Right lobe of liver (tissue), 6 donors: ENCODE data around the gene NAPA. TPM values are rescaled to one million over a fixed set of nuclear protein-coding genes. Genes with fewer than 3 reads are reported as not detected.

ENCODE experiments used
- ATAC-seq, 4 donors: fragments of 200-7000 bp; cut with Tn5 transposase; one replicate each; pipeline ENCODE4 v1.9.1; 2020; ENCODE audit warnings: mild to moderate bottlenecking in 4 of 4, moderate library complexity in 4 of 4
- DNase-seq, 3 donors: peaks; one replicate each; pipeline ENCODE4 v3.0.0-alpha.2; 2020
- H3K27ac ChIP-seq, 3 donors: fragments of 200-600 bp; one replicate each; pipeline ENCODE4 v1.8.0; 2022
- H3K27me3 ChIP-seq, 2 donors: fragments of 200-600 bp; one replicate each; pipeline ENCODE4 v1.8.0; 2022
- H3K36me3 ChIP-seq, 4 donors: fragments of 200-600 bp; sonication (generic) in 1 of 4; one replicate each; pipeline versions ENCODE4 v1.5.1 to v1.8.0; 2017 to 2022; ENCODE audit warnings: control low read depth in 1 of 4
- H3K4me1 ChIP-seq, 4 donors: fragments of 200-600 bp; sonication (generic) in 1 of 4; one replicate each; pipeline versions ENCODE4 v1.5.1 to v1.8.0; 2017 to 2022; ENCODE audit warnings: control low read depth in 1 of 4
- H3K4me3 ChIP-seq, 3 donors: fragments of 200-600 bp; one replicate each; pipeline ENCODE4 v1.8.0; 2022
- H3K9me3 ChIP-seq, 4 donors: fragments of 200-600 bp; sonication (generic) in 1 of 4; one replicate each; pipeline versions ENCODE4 v1.5.1 to v1.8.0; 2017 to 2022; ENCODE audit warnings: control low read depth in 1 of 4
- POLR2A ChIP-seq: fragments of 450-650 bp; IDR thresholded peaks from one replicate; pipeline ENCODE4 v1.6.1; 2017; ENCODE audit warnings: antibody characterized with exemption, mild to moderate bottlenecking
- WGBS: methylation state at CpG from one replicate; pipeline ENCODE4 v1.1.6; 2018; ENCODE audit warnings: low coverage, low lambda C conversion rate; ENCODE audit not compliant: insufficient coverage; ENCODE audit errors: missing lambda C conversion rate; 5-methylcytosine and 5-hydroxymethylcytosine counted together
- intact Hi-C, 2 donors: fragments of 100-400 bp; cut with DNase I; formaldehyde crosslinking; loops; one replicate each; pipeline versions ENCODE4 v1.11.2 to v1.14.1; 2022
- total RNA-seq, 6 experiments: library from RNA; depleted of rRNA in 2 of 6; stranded (reverse); fragments of >200 nt in 2 of 6; fragmentation: NEBNext Ultra II Directional in 3 of 6; extraction: Animal tissue kit (Norgen Biotek cat#: 25700) in 3 of 6; gene quantifications; one replicate each; pipeline versions ENCODE4 v1.1.0 to v1.2.4, GENCODE V29; 2016 to 2023
- TF ChIP-seq, protein P1 (sequence below), 4 donors: fragments of 200-600 bp in 3 of 4; fragments of 450-650 bp in 1 of 4; IDR thresholded peaks; one replicate each; pipeline versions ENCODE4 v1.5.1 to v1.8.0; 2016 to 2022; ENCODE audit warnings: antibody characterized with exemption in 4 of 4, mild to moderate bottlenecking in 2 of 4
- donor health status: DM: no; HTN: yes; CAD: no.
- donor health status: DM: no; HTN: no; CAD: no.
- donor health status: DM: no; HTN: no; CAD: no.
- donor health status: DM: no; HTN: yes; CAD: no.
- donor health status: DM: no; HTN: yes; CAD: no.

The NAPA gene
- total RNA-seq, 6 experiments from 2014 or later: 83.0 to 179 (median 96.0) TPM

DNA sequence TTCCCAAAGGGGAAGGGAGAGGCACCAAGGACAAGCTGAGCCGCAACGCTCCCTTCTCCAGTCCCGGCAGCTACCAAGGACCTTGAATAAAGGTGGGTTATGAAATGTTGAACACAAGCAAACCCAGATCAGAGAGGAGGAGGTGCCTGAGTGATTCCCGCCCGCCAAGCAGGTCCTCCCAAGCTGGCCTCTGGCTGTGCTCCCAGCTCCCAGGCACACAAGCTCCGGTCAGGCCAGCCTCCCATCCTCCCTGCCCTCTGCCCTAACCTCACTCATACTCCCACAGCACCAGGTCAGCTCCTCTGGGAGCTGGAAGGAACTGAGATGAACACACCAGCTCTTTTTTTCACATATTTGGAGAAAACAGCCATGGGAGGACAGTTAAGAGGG, 3.7 kb downstream of the NAPA start:
- TF ChIP-seq, protein P1, sequence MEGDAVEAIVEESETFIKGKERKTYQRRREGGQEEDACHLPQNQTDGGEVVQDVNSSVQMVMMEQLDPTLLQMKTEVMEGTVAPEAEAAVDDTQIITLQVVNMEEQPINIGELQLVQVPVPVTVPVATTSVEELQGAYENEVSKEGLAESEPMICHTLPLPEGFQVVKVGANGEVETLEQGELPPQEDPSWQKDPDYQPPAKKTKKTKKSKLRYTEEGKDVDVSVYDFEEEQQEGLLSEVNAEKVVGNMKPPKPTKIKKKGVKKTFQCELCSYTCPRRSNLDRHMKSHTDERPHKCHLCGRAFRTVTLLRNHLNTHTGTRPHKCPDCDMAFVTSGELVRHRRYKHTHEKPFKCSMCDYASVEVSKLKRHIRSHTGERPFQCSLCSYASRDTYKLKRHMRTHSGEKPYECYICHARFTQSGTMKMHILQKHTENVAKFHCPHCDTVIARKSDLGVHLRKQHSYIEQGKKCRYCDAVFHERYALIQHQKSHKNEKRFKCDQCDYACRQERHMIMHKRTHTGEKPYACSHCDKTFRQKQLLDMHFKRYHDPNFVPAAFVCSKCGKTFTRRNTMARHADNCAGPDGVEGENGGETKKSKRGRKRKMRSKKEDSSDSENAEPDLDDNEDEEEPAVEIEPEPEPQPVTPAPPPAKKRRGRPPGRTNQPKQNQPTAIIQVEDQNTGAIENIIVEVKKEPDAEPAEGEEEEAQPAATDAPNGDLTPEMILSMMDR (IDR thresholded peaks at IDR 0.05): no peak
- peak; percentile 48 for TF ChIP-seq POLR2A
- no peaks in the 10 kb centered on the region for H3K36me3 ChIP-seq
- WGBS: 36% methylated on average over 3 of the region's 6 CpGs
- peak; percentile 46 to 69 (median 58) for ATAC-seq
- intact Hi-C loops: no loop called here
- H3K4me1 ChIP-seq: peaks cover 0 to 65% (median 24%) of the 10 kb centered on the region in 4 donors
- H3K9me3 ChIP-seq: no peaks in the 10 kb centered on the region
- no peaks in the 10 kb centered on the region for H3K27me3 ChIP-seq
- peak overlapping the region in 2 of 3 donors; percentile 94 to 97 for H3K4me3 ChIP-seq
- DNase-seq: peak; percentile 85 to 96 (median 96)
- peak overlapping the region; percentile 59 to 98 (median 74) for H3K27ac ChIP-seq

DNA sequence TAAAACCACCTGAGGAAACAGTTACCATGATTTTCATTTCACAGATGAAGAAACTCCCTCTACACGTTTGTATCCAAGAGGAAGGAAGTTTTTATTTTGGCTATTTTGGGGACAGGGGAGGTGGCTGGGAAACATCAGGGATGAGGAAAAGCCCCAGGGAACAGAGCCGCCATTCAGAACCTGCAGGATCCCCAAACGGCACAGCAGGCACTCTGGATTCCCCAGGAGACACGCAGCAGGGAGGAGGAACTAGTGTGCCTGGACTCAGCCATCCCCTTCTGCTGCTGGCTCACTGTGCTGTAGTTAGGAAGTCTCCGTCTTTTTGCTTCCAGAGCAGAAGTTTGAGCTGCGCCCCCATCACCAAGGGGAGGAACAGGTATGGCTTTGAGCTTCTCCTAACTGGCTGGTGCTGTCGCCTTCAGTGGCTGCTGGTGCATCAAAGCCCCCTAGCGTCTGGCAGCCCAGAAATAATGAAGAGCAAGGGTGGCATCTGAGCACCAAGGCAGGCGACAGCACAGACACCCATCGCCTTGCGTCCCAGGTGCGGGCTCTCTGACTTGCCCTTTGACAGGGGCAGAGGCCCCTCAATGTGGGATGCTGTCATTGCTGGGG, 4.2 kb downstream of the NAPA start:
- Histone ChIP-seq H3K4me3 (peak overlapping the region in 2 of 3 donors; percentile 23 to 27), H3K27me3 (no peaks in the 10 kb centered on the region), H3K36me3 (no peaks in the 10 kb centered on the region), H3K4me1 (peaks cover 0 to 66% (median 24%) of the 10 kb centered on the region in 4 donors), H3K9me3 (no peaks in the 10 kb centered on the region), H3K27ac (peak overlapping the region in 2 of 3 donors; percentile 74 to 98)
- TF ChIP-seq, protein P1 (IDR thresholded peaks at IDR 0.05): no peak
- no peak for TF ChIP-seq POLR2A
- 39% methylated on average over 5 of the region's 12 CpGs for WGBS
- DNase-seq: no peak
- no peak for ATAC-seq
- intact Hi-C loops: no loop called here

DNA sequence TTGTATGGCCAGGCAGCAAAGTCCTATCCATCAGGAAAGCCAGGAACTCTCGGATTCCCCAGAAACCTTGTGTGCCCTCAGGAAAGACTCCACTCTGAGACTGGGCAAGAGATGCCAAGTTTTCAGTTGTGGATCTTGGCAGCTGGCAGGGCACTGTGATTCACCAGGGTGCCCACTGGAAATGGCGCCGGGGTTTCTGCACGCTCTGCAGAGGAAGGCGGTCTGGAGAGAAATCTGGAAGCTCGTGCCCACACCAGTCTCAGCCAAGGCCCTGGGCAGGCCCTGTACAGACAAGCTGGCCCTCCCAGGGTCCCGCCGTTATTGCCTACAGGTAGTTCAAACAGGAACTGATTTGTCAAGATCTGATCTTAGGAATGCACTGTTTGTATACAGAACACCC, 4.9 kb downstream of the NAPA start:
- Histone ChIP-seq H3K9me3 (no peaks in the 10 kb centered on the region), H3K27ac (peak overlapping the region in 1 of 3 donors; percentile 98), H3K27me3 (no peaks in the 10 kb centered on the region), H3K4me1 (peaks cover 0 to 66% (median 24%) of the 10 kb centered on the region in 4 donors), H3K36me3 (no peaks in the 10 kb centered on the region), H3K4me3 (no peak overlapping the region)
- ATAC-seq (peak in 3 of 4 donors; percentile 24 to 28 (median 25)), DNase-seq (peak in 1 of 3 donors; percentile 56)
- WGBS: 12% methylated on average over 4 of the region's 8 CpGs
- TF ChIP-seq, protein P1 (IDR thresholded peaks at IDR 0.05): no peak
- TF ChIP-seq POLR2A: no peak
- intact Hi-C loops: no loop called here

DNA sequence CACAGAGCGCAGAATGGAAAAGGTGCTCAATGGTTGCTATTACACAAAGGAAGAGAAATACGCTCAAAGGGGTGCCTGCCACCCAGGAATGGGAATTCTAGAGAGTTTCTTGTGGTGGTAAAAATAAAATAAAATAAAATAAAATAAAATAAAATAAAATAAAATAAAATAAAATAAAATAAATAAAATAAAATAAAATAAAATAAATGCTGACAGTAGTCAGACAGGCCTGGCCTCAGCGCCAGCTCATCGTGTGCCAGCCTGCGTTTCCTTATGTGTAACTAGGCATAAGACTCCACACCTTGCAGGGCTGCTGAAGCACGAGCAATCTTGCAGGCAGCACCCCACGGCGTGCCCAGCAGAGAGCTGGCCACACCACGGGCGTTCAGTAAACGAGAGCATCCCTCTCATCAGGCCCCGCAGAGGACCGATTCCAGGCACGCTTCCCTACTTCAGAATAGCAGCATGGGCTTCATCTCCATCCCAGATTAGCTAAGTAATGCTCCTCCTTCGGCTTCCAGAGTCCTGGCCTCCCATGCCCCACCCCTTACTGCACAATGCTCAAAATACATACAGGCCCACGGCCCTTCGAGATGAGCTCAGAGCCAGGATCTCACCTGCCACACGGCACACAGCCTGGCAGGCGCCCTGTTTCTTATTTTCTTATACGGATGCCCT, 5.6 kb downstream of the NAPA start:
- H3K36me3 ChIP-seq: peaks cover 0 to 6% (median 0%) of the 10 kb centered on the region in 4 donors
- ATAC-seq (no peak), DNase-seq (no peak)
- no peak overlapping the region for H3K4me3 ChIP-seq
- peak overlapping the region in 1 of 3 donors; percentile 98 for H3K27ac ChIP-seq
- TF ChIP-seq, protein P1 (IDR thresholded peaks at IDR 0.05): no peak
- no peak for TF ChIP-seq POLR2A
- no peaks in the 10 kb centered on the region for H3K27me3 ChIP-seq
- WGBS: 71% methylated on average over 11 of the region's 20 CpGs
- H3K4me1 ChIP-seq: peaks cover 0 to 66% (median 24%) of the 10 kb centered on the region in 4 donors
- no peaks in the 10 kb centered on the region for H3K9me3 ChIP-seq
- intact Hi-C loops: no loop called here
